GM12872 (cell line): Measurements from ENCODE around the gene EEF1G.

Source experiments
- CTCF ChIP-seq: IDR thresholded peaks from 3 replicates; pipeline ENCODE4 v1.5.1; 2011; ENCODE audit warnings: low read depth, mild to moderate bottlenecking, low read length, moderate library complexity; ENCODE audit not compliant: insufficient read depth

The EEF1G gene

DNA sequence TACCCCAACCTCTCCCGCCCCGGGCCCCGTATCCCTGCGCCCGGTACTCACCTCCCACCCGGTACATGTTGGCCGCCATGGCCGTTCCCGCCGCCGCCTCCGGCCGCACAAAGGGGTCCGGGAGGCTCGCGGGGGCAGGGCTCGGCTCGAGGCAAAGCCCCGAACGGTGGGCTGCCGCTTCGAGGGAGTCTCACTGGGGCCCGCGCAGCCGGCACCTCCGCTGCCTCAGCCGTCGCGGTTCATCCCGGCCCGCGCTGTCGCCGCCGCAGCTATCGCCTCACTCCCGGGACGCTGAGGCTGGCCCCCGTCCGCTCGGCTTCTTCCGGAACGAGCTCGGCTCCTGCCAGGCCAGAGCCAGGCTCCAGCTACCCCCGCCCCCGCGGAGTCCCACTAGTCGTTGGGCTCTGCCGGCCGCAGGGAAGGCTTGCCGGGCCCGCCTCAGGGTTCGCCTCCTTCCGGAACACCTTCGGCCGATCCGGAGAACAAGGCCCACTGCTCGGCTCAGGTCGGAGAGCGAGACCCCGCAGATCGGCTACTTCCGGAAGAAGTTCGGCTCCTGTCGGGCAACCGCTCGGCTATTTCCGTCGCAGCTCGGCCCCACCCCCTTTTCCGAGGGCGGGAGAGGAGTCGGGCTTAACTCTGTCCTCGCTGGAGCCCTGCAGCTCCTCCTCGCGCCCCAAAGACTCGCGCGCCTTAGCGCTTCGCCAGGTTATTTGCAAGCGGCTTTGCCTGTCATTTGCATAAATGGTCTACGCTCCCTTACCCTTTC, 27.9 kb upstream of the EEF1G start, which contains the start of gene MTA2:
Gene MTA2 (minus strand): TSS at position 494 of the 769 bp plus-strand sequence. CDS start 415 bp downstream, at position 79.
- no peak for TF ChIP-seq CTCF

- TF ChIP-seq CTCF: no peak
These were observed 27.4 kb upstream of the EEF1G start for GRCh38 chr11:62601122-62601371.

GRCh38 chr11:62600367-62601121, 26.9 kb upstream of the EEF1G start:
- TF ChIP-seq CTCF: no peak

GRCh38 chr11:62599901-62600300, 26.2 kb upstream of the EEF1G start:
- no peak for TF ChIP-seq CTCF

- TF ChIP-seq CTCF: no peak
These were observed 25.5 kb upstream of the EEF1G start for GRCh38 chr11:62599069-62599696.

GRCh38 chr11:62595124-62595523, 21.4 kb upstream of the EEF1G start:
- TF ChIP-seq CTCF: no peak

DNA sequence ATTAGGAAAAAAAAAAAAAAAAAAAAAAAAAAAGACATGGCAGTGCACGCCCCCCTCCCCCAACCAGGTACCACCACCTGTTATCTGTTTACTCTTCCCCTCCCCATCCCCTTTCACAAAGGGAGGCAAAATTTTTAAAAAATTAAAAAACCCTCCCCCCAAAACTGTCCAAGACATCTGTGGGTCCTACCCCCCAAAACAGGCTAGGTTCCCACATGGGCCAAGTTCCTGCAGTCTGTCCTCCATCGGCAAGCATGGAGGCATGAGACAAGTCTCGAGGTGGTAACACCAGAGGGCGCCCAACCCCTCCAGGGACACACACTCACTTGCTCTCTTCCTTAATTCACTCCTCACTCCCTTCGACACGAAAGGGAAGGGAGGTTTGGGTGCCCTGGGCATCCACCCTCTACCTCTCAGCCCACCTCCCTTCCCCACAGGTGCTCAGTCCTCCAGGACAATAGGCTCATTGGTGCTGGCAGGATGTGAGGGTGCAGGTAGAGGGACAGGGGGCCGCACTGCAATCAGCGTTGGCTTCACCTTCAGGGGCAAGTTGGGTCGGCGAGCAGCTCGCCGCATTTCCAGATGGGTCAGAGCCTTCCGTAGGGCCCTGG, 19.8 kb upstream of the EEF1G start:
- peak; percentile 76 for TF ChIP-seq CTCF
